ENCODE measurements around the gene ENTREP1.

GRCh38 chr9:69393425-69393824 is 68.4 kb downstream of the ENTREP1 start:
- no peak for TF ChIP-seq POLR2A (IDR thresholded peaks at IDR 0.05; ENCODE audit: extremely low read depth, insufficient read length)
- TF ChIP-seq, protein P1, sequence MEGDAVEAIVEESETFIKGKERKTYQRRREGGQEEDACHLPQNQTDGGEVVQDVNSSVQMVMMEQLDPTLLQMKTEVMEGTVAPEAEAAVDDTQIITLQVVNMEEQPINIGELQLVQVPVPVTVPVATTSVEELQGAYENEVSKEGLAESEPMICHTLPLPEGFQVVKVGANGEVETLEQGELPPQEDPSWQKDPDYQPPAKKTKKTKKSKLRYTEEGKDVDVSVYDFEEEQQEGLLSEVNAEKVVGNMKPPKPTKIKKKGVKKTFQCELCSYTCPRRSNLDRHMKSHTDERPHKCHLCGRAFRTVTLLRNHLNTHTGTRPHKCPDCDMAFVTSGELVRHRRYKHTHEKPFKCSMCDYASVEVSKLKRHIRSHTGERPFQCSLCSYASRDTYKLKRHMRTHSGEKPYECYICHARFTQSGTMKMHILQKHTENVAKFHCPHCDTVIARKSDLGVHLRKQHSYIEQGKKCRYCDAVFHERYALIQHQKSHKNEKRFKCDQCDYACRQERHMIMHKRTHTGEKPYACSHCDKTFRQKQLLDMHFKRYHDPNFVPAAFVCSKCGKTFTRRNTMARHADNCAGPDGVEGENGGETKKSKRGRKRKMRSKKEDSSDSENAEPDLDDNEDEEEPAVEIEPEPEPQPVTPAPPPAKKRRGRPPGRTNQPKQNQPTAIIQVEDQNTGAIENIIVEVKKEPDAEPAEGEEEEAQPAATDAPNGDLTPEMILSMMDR (IDR thresholded peaks at IDR 0.05; ENCODE audit: low read depth, low read length): no peak
